H1 (cell line): ENCODE measurements around the gene OR5V1. TPM values are rescaled to one million over a fixed set of nuclear protein-coding genes. Genes with fewer than 3 reads are reported as not detected.

Source experiments
- CTCF ChIA-PET: fragments of 300-600 bp; sonication (Branson Sonifier 250); formaldehyde crosslinking; loops from one replicate; lab custom pipeline; 2021; ENCODE audit not compliant: partially characterized antibody; lab: Charles Lee
- POLR2A ChIA-PET: fragments of 300-600 bp; sonication (Branson Sonifier 250); formaldehyde crosslinking; loops from one replicate; lab custom pipeline; 2021; ENCODE audit warnings: inconsistent platforms; ENCODE audit not compliant: partially characterized antibody; lab: Charles Lee
- DNase-seq, 2 experiments: peaks; one replicate each; pipeline versions ENCODE4 v3.0.0 to v3.0.0-alpha.2; 2010 to 2022; ENCODE audit warnings: low spot score in 2 of 2, low read depth in 1 of 2, mixed read lengths in 1 of 2
- FAIRE-seq: peaks from 2 replicates; lab custom pipeline; 2011; peaks lifted over from hg19 to GRCh38; lab: Jason Lieb, UNC
- H2AFZ ChIP-seq: 2 replicates; pipeline ENCODE4 v1.8.1; 2012; ENCODE audit warnings: low read length, inconsistent platforms
- H2AK5ac ChIP-seq: 2 replicates; pipeline ENCODE4 v1.6.1; 2013; ENCODE audit warnings: low read depth, low read length
- H2BK120ac ChIP-seq: replicated peaks from 2 replicates; pipeline ENCODE3; 2013; ENCODE audit warnings: low read depth, low read length, inconsistent platforms
- H2BK12ac ChIP-seq: 2 replicates; pipeline ENCODE4 v1.6.1; 2013; ENCODE audit warnings: low read depth, low read length
- H2BK15ac ChIP-seq: 2 replicates; pipeline ENCODE4 v1.6.1; 2013; ENCODE audit warnings: low read length
- H2BK20ac ChIP-seq: 2 replicates; pipeline ENCODE4 v1.6.1; 2013; ENCODE audit warnings: low read length
- H2BK5ac ChIP-seq: 2 replicates; pipeline ENCODE4 v1.6.1; 2013; ENCODE audit warnings: low read depth, low read length
- H3K14ac ChIP-seq: 2 replicates; pipeline ENCODE4 v1.6.1; 2013; ENCODE audit warnings: inconsistent platforms; ENCODE audit not compliant: insufficient read length
- H3K18ac ChIP-seq: 2 replicates; pipeline ENCODE4 v1.6.1; 2013; ENCODE audit warnings: low read length; ENCODE audit errors: extremely low read depth
- H3K23ac ChIP-seq: 2 replicates; pipeline ENCODE4 v1.6.1; 2013; ENCODE audit warnings: inconsistent platforms; ENCODE audit not compliant: insufficient read length
- H3K23me2 ChIP-seq: 2 replicates; pipeline ENCODE4 v1.6.1; 2013; ENCODE audit warnings: low read depth, low read length
- H3K27ac ChIP-seq: 2 replicates; pipeline ENCODE4 v1.6.1; 2011; ENCODE audit warnings: low read depth, low read length, inconsistent platforms
- H3K27me3 ChIP-seq, 4 experiments: replicated peaks in 1 of 4; 1 replicate in 1 of 4; 2 replicates in 3 of 4; pipeline versions ENCODE4 v1.6.1 to v1.8.1; 2011 to 2013; ENCODE audit warnings: low read length in 3 of 4, mild to moderate bottlenecking in 3 of 4, inconsistent platforms in 2 of 4, mixed read lengths in 2 of 4, moderate library complexity in 1 of 4; ENCODE audit not compliant: control insufficient read depth in 3 of 4, insufficient read depth in 3 of 4; ENCODE audit errors: extremely low read depth in 1 of 4
- H3K36me3 ChIP-seq, 4 experiments: 2 replicates each; pipeline versions ENCODE4 v1.6.1 to v1.8.1; 2011 to 2013; ENCODE audit warnings: mild to moderate bottlenecking in 4 of 4, low read length in 3 of 4, moderate library complexity in 2 of 4, control low read depth in 1 of 4, inconsistent platforms in 1 of 4; ENCODE audit not compliant: insufficient read depth in 4 of 4, control insufficient read depth in 2 of 4
- H3K4ac ChIP-seq: replicated peaks from 2 replicates; pipeline ENCODE3; 2013; ENCODE audit warnings: low read length, low read depth, mixed read lengths, inconsistent platforms; ENCODE audit not compliant: insufficient read length
- H3K4me1 ChIP-seq, 4 experiments: replicated peaks in 1 of 4; 1 replicate in 1 of 4; 2 replicates in 3 of 4; pipeline versions ENCODE4 v1.6.1 to v1.8.1; 2011 to 2013; ENCODE audit warnings: low read length in 3 of 4, inconsistent platforms in 2 of 4, mixed read lengths in 1 of 4; ENCODE audit not compliant: insufficient read depth in 4 of 4, control insufficient read depth in 3 of 4
- H3K4me2 ChIP-seq, 2 experiments: 2 replicates each; pipeline versions ENCODE4 v1.6.1 to v1.8.1; 2011 to 2013; ENCODE audit warnings: low read depth in 2 of 2, low read length in 2 of 2, control low read depth in 1 of 2, inconsistent platforms in 1 of 2, mild to moderate bottlenecking in 1 of 2; ENCODE audit not compliant: insufficient read depth in 1 of 2
- H3K4me3 ChIP-seq, 4 experiments: fragments of 200-600, 300-600 bp in 1 of 4; sonication (generic), shearing (Covaris generic), sonication (Bioruptor Twin) in 1 of 4; 2 replicates each; pipeline versions ENCODE4 v1.5.1 to v1.8.1; 2011 to 2016; ENCODE audit warnings: low read length in 4 of 4, low read depth in 3 of 4, control low read depth in 2 of 4, inconsistent platforms in 2 of 4, mild to moderate bottlenecking in 2 of 4, mixed read lengths in 1 of 4, moderate library complexity in 1 of 4; ENCODE audit not compliant: insufficient read depth in 2 of 4; ENCODE audit errors: extremely low read depth in 1 of 4
- H3K56ac ChIP-seq: replicated peaks from 2 replicates; pipeline ENCODE3; 2013; ENCODE audit warnings: low read depth, mild to moderate bottlenecking, mixed read lengths, low read length, inconsistent platforms; ENCODE audit not compliant: insufficient read length
- H3K79me1 ChIP-seq: 2 replicates; pipeline ENCODE4 v1.6.1; 2013; ENCODE audit warnings: low read depth, low read length, control low read depth
- H3K79me2 ChIP-seq, 2 experiments: 2 replicates each; pipeline versions ENCODE4 v1.6.1 to v1.8.1; 2012 to 2013; ENCODE audit warnings: low read length in 2 of 2, mild to moderate bottlenecking in 2 of 2, inconsistent platforms in 1 of 2; ENCODE audit not compliant: insufficient read depth in 2 of 2, control insufficient read depth in 1 of 2
- H3K9ac ChIP-seq, 4 experiments: replicated peaks in 1 of 4; 1 replicate in 1 of 4; 2 replicates in 3 of 4; pipeline versions ENCODE4 v1.6.1 to v1.8.1; 2011 to 2013; ENCODE audit warnings: low read depth in 3 of 4, low read length in 3 of 4, control low read depth in 2 of 4, mild to moderate bottlenecking in 2 of 4, moderate library complexity in 2 of 4, inconsistent platforms in 1 of 4; ENCODE audit errors: extremely low read depth in 1 of 4
- H3K9me3 ChIP-seq, 2 experiments: 2 replicates each; pipeline versions ENCODE4 v1.6.1 to v1.8.1; 2012 to 2013; ENCODE audit warnings: mild to moderate bottlenecking in 2 of 2, moderate library complexity in 2 of 2, control low read depth in 1 of 2, inconsistent platforms in 1 of 2, low read depth in 1 of 2, low read length in 1 of 2, mixed read lengths in 1 of 2; ENCODE audit not compliant: insufficient read depth in 2 of 2
- H4K20me1 ChIP-seq, 2 experiments: replicated peaks in 1 of 2; 2 replicates each; pipeline versions ENCODE3 to v1.8.1; 2011 to 2013; ENCODE audit warnings: inconsistent platforms in 2 of 2, low read length in 2 of 2, mild to moderate bottlenecking in 1 of 2; ENCODE audit not compliant: insufficient read depth in 2 of 2, control insufficient read depth in 1 of 2
- H4K5ac ChIP-seq: 2 replicates; pipeline ENCODE4 v1.6.1; 2013; ENCODE audit warnings: low read length, low read depth, mixed read lengths, inconsistent platforms; ENCODE audit not compliant: insufficient read length
- H4K8ac ChIP-seq: 2 replicates; pipeline ENCODE4 v1.8.0; 2013; ENCODE audit warnings: mild to moderate bottlenecking, moderate library complexity, low read length, inconsistent platforms; ENCODE audit not compliant: insufficient read depth; ENCODE audit errors: extremely low read depth
- H4K91ac ChIP-seq: replicated peaks from 2 replicates; pipeline ENCODE3; 2013; ENCODE audit warnings: low read length, mixed read lengths, inconsistent platforms; ENCODE audit not compliant: insufficient read length
- ASH2L ChIP-seq: fragments of 200-600, 300-600 bp; sonication (generic); IDR thresholded peaks from one replicate; pipeline ENCODE4 v1.7.1; 2017; ENCODE audit warnings: low read length
- BACH1 ChIP-seq: IDR thresholded peaks from 2 replicates; pipeline ENCODE4 v1.6.1; 2012; ENCODE audit warnings: low read length, improper control_type of control experiment
- CBX5 ChIP-seq: fragments of 300-800, 300-1000 bp; sonication (generic); IDR thresholded peaks from 2 replicates; pipeline ENCODE4 v1.7.1; 2016; ENCODE audit warnings: antibody characterized with exemption, low read length, low read depth
- CBX8 ChIP-seq: fragments of 300-800, 300-1000 bp; sonication (generic); IDR thresholded peaks from 2 replicates; pipeline ENCODE4 v1.7.1; 2016; ENCODE audit warnings: low read depth, low read length, borderline replicate concordance
- CTCF ChIP-seq, 3 experiments: IDR thresholded peaks; 1 replicate in 2 of 3; 2 replicates in 1 of 3; pipeline versions ENCODE4 v1.5.1 to v1.6.1; 2011; ENCODE audit warnings: low read length in 3 of 3, mild to moderate bottlenecking in 3 of 3, inconsistent platforms in 2 of 3, low read depth in 1 of 3, moderate library complexity in 1 of 3; ENCODE audit not compliant: insufficient read depth in 1 of 3; ENCODE audit errors: control extremely low read depth in 1 of 3
- JUND ChIP-seq: IDR thresholded peaks from 2 replicates; pipeline ENCODE4 v1.6.1; 2011; ENCODE audit warnings: mild to moderate bottlenecking, improper control_type of control experiment, low read length
- KDM5A ChIP-seq: fragments of 200-600 bp; IDR thresholded peaks from 2 replicates; pipeline ENCODE4 v1.7.1; 2012; ENCODE audit warnings: mild to moderate bottlenecking, low read length, inconsistent platforms, mixed read lengths
- SIX5 ChIP-seq: IDR thresholded peaks from 2 replicates; pipeline ENCODE4 v1.6.1; 2011; ENCODE audit warnings: mild to moderate bottlenecking, low read depth, low read length
- SP2 ChIP-seq: IDR thresholded peaks from 2 replicates; pipeline ENCODE4 v1.6.1; 2012; ENCODE audit warnings: mild to moderate bottlenecking, low read length, inconsistent platforms
- TAF7 ChIP-seq: optimal IDR thresholded peaks from 2 replicates; pipeline ENCODE3; 2011; ENCODE audit warnings: low read depth, mild to moderate bottlenecking, inconsistent platforms, low read length, moderate library complexity, borderline replicate concordance
- polyA plus RNA-seq, 7 experiments: library from polyadenylated mRNA; depleted of rRNA in 3 of 7; stranded (reverse) in 5 of 7; unstranded in 2 of 7; fragments of >200 nt in 5 of 7; fragments of 200-250 nt in 2 of 7; gene quantifications; 1 replicate in 5 of 7; 2 replicates in 1 of 7; 4 replicates in 1 of 7; pipeline versions ENCODE4 v1.2.1 to v1.2.3, GENCODE V29; 2011 to 2013; ENCODE audit warnings: missing spikeins in 2 of 7, mixed read lengths in 2 of 7
- total RNA-seq: library from RNA; stranded (reverse); fragmentation: NEBNext Ultra II Directional; extraction: Animal tissue kit (Norgen Biotek cat#: 25700); gene quantifications from 2 replicates; pipeline ENCODE4 v1.2.1, GENCODE V29; 2021
- TF ChIP-seq, protein P1 (sequence below): IDR thresholded peaks from 2 replicates; pipeline ENCODE4 v1.6.1; 2012; ENCODE audit warnings: inconsistent platforms

The OR5V1 gene
- total and polyA plus RNA-seq, 2 of the 8 experiments (the other 6 are each of a cell fraction or from before 2014, with no cell fraction given) = not detected

DNA sequence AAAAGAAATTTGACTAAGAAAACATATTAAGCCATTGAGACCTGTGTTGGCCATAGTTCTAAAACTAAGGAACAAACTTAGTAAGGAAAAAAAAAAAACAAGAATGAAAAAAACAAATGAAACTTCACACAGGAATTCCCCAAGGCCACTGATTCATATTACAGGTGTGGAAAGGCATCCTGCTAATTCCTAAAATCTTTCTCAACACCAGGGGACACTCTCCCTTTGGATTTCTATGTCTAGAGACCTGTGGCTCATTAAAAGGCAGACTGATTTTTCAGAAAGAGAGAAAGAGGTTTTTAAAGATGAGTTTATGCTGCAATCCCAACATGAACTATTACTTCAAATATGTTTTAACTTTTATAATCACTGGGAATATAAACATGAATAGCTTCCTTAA is 45.9 kb upstream of the OR5V1 start, which contains the start of gene OR12D1:
TSS of gene OR12D1 (plus strand) at position 341 of the 400 bp plus-strand sequence.
- DNase-seq (no peak), FAIRE-seq (no peak)
- TF ChIP-seq ASH2L (no peak), SP2 (no peak), SIX5 (no peak), JUND (no peak), CTCF (IDR thresholded peaks at IDR 0.05; ENCODE audit: control extremely low read depth in 1 of 3, insufficient read depth in 1 of 3, low read depth in 1 of 3, low read length in 3 of 3) (peak in 2 of 3 experiments; percentile 49 to 51; a peak in 2 of 4 replicates), TAF7 (no peak), KDM5A (no peak), CBX5 (no peak), CBX8 (no peak), BACH1 (no peak)
- TF ChIP-seq, protein P1, sequence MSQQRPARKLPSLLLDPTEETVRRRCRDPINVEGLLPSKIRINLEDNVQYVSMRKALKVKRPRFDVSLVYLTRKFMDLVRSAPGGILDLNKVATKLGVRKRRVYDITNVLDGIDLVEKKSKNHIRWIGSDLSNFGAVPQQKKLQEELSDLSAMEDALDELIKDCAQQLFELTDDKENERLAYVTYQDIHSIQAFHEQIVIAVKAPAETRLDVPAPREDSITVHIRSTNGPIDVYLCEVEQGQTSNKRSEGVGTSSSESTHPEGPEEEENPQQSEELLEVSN = no peak

More for the DNA sequence above, 45.9 kb upstream of the OR5V1 start, which contains the start of gene OR12D1:
- Histone ChIP-seq H3K27ac (no peak within 1 kb of the TSS), H3K36me3 (no peaks in the 10 kb centered on the region), H2AFZ (no peak within 1 kb of the TSS), H3K4me3 (no peak within 1 kb of the TSS), H2BK120ac (no peak within 1 kb of the TSS), H3K23ac (no peak within 1 kb of the TSS), H3K23me2 (no peaks in the 10 kb centered on the region), H4K5ac (no peak within 1 kb of the TSS), H2BK5ac (no peak within 1 kb of the TSS), H2BK12ac (no peak within 1 kb of the TSS), H3K27me3 (no peaks in the 10 kb centered on the region), H4K20me1 (no peaks in the 10 kb centered on the region), H4K8ac (no peak within 1 kb of the TSS), H2BK20ac (no peak within 1 kb of the TSS), H3K14ac (no peak within 1 kb of the TSS), H4K91ac (no peak within 1 kb of the TSS), H3K9me3 (no peaks in the 10 kb centered on the region), H3K18ac (no peak within 1 kb of the TSS), H3K9ac (no peak within 1 kb of the TSS), H3K79me1 (no peaks in the 10 kb centered on the region), H2BK15ac (no peak within 1 kb of the TSS), H3K4me2 (no peak within 1 kb of the TSS), H3K56ac (no peak within 1 kb of the TSS), H3K79me2 (no peaks in the 10 kb centered on the region), H3K4me1 (no peaks in the 10 kb centered on the region), H2AK5ac (no peak within 1 kb of the TSS), H3K4ac (no peak within 1 kb of the TSS)
- ChIA-PET CTCF (interaction anchor here (0.6 to 5.7 kb wide), 10 partner anchors 17 to 181 kb away, joined by 3 to 45 read pairs (median 5); partner anchors contain the start of genes OR12D2 and OR2H2), POLR2A (no interaction called here)
